ENCODE results near the gene NSFL1C.

- TF ChIP-seq CTCF (IDR thresholded peaks at IDR 0.05), result no peak
- no peak for TF ChIP-seq POLR2AphosphoS5 (IDR thresholded peaks at IDR 0.05; ENCODE audit: low read depth, low read length)
- TF ChIP-seq TCF7L2 (IDR thresholded peaks at IDR 0.05; ENCODE audit: low read depth, low read length), result no peak
- TF ChIP-seq REST (IDR thresholded peaks at IDR 0.05; ENCODE audit: insufficient read depth in 1 of 2, low read depth in 2 of 2, low read length in 1 of 2), result no peak
- no peak for TF ChIP-seq SIN3A (IDR thresholded peaks at IDR 0.05; ENCODE audit: borderline replicate concordance, insufficient read depth, low read depth, low read length)
Measured at GRCh38 chr20:1417790-1418189, 48.9 kb downstream of the NSFL1C start.

Data from Panc1 (cell line).